ENCODE data around the gene CRYAB. TPM values are rescaled to one million over a fixed set of nuclear protein-coding genes. Genes with fewer than 3 reads are reported as not detected.

CRYAB gene
- total and polyA plus RNA-seq, 2 of the 4 experiments (the other 2 are of a cell fraction), result 6.5 to 19.5 TPM

- Histone ChIP-seq H3K9me1 (ENCODE audit: insufficient read depth, low read length) (peaks cover 18% of the 10 kb centered on the region), H2BK20ac (ENCODE audit: low read depth, low read length) (no peak overlapping the region), H3K27me3 (ENCODE audit: control insufficient read depth, insufficient read depth, low read length) (no peaks in the 10 kb centered on the region), H4K8ac (ENCODE audit: low read depth in 2 of 2, low read length in 2 of 2) (no peak overlapping the region), H2AK5ac (ENCODE audit: low read depth, low read length) (no peak overlapping the region), H2BK5ac (ENCODE audit: low read depth, low read length, poor library complexity, severe bottlenecking) (no peak overlapping the region), H4K20me1 (ENCODE audit: insufficient read depth, low read length) (no peaks in the 10 kb centered on the region), H4K91ac (ENCODE audit: insufficient read depth, low read depth, low read length) (no peak overlapping the region), H3K4me3 (ENCODE audit: insufficient read depth, low read depth, low read length) (no peak overlapping the region), H3K56ac (ENCODE audit: extremely low read depth, insufficient read depth, low read length) (no peak overlapping the region), H3K36me3 (ENCODE audit: control insufficient read depth, insufficient read depth, low read length) (no peaks in the 10 kb centered on the region), H3K23ac (ENCODE audit: low read depth, low read length) (no peak overlapping the region), H3K27ac (ENCODE audit: insufficient read depth, low read length) (no peak overlapping the region), H3K9ac (ENCODE audit: low read depth, low read length) (no peak overlapping the region), H3K4me2 (ENCODE audit: low read depth, low read length) (no peak overlapping the region), H3K9me3 (ENCODE audit: control insufficient read depth, insufficient read depth, low read length) (no peaks in the 10 kb centered on the region), H3K79me1 (ENCODE audit: low read depth in 1 of 2, low read length in 2 of 2) (peaks cover 0 to 15% of the 10 kb centered on the region in 2 experiments; a peak in 2 of 4 replicates), H4K5ac (ENCODE audit: low read depth, low read length) (no peak overlapping the region), H3K18ac (ENCODE audit: low read depth, low read length) (no peak overlapping the region), H3K14ac (replicated peaks; ENCODE audit: low read depth, low read length) (no peak overlapping the region), H2AK9ac (replicated peaks; ENCODE audit: low read depth, low read length, poor library complexity) (no peak overlapping the region), H2AFZ (replicated peaks; ENCODE audit: low read length, poor library complexity) (no peak overlapping the region), H3K4ac (ENCODE audit: low read depth, low read length) (no peak overlapping the region), H2BK15ac (ENCODE audit: low read depth, low read length) (no peak overlapping the region), H3K4me1 (ENCODE audit: control insufficient read depth, insufficient read depth, low read length) (peaks cover 38% of the 10 kb centered on the region), H2BK120ac (ENCODE audit: low read depth, low read length) (no peak overlapping the region)
- dilution Hi-C loops (cut with HindIII; ENCODE audit: low sequenced_read_pairs, unreplicated experiment) (no loop called here), in situ Hi-C loops (cut with MboI; ENCODE audit: low sequenced_read_pairs) (no loop called here), intact Hi-C loops (cut with micrococcal nuclease) (no loop called here)
- ChIA-PET CTCF (no interaction called here), POLR2A (ENCODE audit: unreplicated experiment) (no interaction called here)
- BruUV-seq (replicated peaks), result no TSS peak
- TF ChIP-seq USF2 (IDR thresholded peaks at IDR 0.05; ENCODE audit: low read depth, low read length), result no peak
- no peak for TF ChIP-seq BHLHE40 (IDR thresholded peaks at IDR 0.05; ENCODE audit: low read depth, low read length)
- no peak for TF ChIP-seq MAZ (IDR thresholded peaks at IDR 0.05; ENCODE audit: borderline replicate concordance, low read depth, low read length)
- no CpG with 5 or more reads among the region's 5 CpGs for WGBS, 2 experiments (ENCODE audit: extremely low coverage in 2 of 2, insufficient read length in 1 of 2)
- DNase-seq, result no peak
- no peak for ATAC-seq (ENCODE audit: low read depth)
These were observed 2.2 kb downstream of the CRYAB start for GRCh38 chr11:111909378-111909777.
